GM19193 (cell line): ENCODE measurements around the gene ARL13A.

Experiments
- POLR2A ChIP-seq: IDR thresholded peaks from 4 replicates; pipeline ENCODE4 v1.6.1; 2011; ENCODE audit not compliant: insufficient read depth, insufficient read length; ENCODE audit errors: extremely low read depth

Gene ARL13A

DNA sequence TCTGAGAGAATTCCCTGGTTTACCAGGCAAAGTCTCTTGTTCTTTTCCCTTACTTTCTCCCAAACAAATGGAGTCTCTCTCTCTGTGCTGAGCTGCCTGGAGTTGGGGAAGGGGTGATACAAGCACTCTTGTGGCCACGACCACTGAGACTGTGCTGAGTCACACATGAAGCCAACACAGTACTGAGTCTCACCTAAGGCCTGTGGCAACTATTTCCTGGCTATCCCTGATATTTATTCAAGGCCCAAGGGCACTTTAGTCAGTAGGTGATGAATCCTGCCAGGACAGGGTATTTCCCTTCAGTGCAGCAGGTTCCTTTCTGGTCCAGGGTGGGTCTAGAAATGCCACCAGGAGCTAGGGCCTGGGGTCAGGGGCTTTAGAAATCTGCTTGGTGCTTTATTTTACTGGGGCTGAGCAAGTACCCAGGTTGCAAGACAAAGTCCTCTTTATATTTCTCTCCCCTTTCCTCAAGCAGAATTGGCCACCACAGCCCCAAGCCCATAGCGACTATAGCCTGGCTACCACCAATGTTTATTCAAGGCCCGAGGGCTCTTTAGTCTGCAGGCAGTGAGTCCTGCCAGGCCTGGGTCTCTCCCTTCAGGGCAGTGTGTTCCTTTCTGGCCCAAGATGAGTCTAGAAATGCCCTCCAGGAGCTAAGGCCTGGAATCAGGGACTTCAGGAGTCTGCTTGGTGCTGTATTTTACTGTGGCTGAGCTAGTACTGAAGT lies 10.5 kb downstream of the ARL13A start:
- TF ChIP-seq POLR2A: no peak

DNA sequence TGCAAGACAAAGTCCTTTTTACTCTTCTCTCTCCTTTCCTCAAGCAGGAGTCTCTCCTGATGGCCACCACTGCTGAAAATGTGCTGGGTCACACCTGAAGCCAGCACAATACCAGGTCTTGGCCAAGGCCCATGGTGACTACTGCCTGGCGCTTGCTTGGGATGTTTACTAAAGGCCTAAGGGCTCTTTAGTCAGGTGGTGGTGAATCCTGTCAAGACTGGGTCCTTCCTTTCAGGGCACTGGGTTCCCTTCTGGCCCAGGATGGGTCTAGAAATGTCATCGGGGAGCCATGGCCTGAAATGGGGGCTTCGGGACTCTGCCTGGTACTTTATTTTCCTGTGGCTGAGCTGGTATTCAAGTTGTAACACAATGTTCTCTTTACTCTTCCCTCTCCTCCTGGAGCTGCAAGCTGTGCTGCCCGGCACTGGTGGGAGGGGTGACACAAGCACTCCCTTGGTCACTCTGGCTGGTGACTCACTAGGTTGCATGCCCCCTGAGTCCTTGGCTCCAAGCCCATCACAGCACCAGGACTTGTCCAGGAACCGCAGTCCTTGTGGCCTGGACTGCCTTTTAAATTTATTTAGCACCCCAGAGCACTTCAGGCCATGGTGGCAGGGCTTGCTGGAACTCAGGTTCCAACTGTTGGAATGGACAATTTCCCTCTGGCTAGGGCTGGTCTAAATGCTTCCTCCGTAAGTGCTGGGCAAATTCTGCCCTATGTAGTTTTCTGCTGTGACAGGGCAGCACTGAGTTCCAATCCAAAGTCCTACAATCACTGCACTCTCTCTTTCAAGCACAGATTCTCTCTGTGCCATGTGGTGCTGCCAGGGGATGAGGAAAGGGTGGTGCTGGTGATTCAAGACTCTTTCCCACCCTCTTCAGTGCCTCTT lies 11.3 kb downstream of the ARL13A start:
- no peak for TF ChIP-seq POLR2A

DNA sequence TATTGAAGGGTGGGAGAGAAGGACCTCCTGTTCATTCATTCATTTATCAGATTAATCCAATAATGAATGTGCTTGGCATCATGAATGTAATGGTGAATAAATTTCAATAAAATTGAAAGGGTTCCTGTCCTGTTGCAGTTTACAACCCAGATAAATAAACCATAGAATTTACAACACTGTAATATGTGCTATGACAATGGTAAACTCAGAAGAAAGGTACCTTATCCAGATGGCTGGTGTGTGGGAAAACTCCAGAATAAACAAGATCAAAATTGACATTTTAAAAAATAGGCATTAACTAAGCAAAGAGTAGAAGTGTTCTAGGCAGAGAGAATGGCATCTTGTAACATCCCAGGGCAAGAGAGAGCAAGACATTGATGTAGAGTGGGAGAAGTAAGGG lies 15.3 kb downstream of the ARL13A start:
- TF ChIP-seq POLR2A: no peak

DNA sequence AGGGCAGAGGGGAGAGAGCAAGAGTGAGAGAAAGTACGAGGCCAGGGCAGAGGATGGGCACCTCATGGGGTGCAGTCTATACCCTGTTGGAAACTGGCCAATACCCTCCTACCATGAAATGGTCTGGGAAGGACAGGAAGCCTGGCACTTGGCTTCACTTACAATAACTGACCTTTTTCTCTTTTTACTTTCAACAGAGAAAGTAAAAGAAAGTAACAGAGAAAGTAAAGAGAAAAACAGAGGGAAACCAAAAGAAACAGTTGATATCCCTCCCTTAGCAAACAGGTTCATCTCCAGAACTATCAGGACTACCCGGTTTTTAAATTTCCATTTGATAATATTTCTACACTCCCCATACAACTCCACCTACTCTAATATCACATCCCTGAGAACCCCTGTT lies 20.6 kb downstream of the ARL13A start:
- TF ChIP-seq POLR2A: no peak

DNA sequence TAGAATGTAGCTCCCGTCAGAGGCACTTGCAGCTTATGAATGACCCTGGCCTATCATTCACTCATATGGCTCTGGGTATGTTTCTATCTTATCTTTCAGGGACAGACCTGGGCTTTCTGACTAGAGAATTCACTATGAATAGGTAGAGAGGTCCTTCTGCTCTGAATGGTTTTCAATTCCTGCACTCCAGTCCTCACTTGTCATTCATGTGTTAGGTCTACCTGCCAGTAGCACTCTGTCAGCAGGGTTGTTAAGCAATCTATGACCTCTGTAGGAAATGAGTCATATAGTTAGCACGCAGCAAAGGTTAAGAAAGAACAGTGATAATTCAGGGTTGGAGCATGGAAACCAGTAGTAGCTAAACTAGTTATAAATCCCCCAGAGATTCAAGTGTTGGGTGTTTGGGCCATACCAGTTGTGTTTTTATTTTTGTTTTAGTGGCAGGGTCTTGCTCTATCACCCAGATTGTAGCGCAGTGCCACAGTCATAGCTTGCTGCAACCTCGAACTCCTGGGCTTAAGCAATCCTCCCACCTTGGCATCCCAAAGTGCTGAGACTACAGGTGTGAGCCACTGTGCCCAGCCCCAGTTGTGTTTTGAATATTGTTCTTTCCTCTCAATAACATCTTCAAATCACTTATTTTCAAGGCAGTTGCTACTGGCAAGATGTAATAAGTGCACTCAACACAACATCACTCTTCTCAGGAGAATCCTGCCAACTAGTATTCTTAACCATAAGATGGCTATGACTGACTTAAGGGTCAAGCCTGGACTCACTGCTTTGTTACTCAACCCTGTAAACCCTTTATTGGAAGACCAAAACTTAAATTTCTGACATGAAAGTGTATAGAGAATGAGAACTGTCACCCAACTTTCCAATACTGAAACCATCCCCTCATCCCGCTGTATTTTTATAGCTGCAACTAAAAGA lies 25.1 kb downstream of the ARL13A start:
- TF ChIP-seq POLR2A: no peak

DNA sequence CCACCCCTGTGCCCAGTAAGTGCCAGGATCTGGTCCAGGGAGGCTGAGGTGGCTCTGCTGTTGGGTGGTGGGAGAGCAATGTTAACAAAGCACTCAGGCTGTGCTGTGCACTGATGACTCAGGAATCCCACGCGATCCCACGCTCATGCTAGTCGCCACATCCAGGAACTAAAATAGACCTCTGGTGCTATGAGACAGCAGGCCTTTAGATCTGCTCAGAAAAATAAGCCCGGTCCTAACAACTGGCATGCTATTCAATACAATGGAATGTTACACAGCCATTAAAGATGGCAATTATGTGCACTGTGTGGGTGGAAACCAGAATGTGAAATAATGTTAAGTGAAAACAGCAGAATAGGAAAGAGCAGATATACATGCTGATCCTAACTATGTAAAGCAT lies 26.0 kb downstream of the ARL13A start:
- TF ChIP-seq POLR2A: no peak

DNA sequence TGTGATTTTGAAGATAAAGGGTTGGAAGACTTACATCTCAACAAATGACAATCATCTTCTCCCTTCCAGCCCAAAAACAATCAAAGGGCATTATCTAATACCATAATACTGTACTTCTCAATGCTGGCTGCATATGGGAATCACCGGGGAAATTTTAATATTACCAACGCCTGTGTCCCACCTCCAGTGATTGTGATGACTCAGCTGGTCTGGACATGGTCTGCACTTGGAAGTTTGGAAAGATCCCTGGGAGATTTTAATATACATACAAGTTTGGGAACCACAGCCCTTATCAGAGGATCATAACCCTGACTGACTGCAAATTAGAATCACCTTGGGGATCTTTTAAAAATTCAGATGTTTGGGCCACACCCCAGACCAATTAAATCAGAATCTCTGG lies 29.9 kb downstream of the ARL13A start:
- no peak for TF ChIP-seq POLR2A

DNA sequence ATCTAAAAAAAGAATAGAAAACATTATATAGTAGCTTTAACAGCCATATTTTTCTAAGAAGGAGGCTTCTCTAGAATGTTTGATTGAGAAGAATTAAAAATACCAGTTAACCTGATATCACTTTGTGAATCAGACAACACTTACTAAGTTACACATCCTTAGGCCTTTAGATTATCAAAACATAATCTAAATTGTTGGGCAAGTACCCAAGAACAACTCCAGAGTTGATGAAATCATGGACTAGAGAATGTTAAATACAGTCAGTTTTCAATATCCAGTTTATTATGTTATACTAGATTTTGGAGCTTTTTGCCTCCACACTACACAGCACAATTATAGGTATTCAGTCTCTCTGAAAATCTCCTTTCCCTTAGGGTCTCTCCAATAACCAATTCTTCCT lies 39.6 kb downstream of the ARL13A start:
- TF ChIP-seq POLR2A: no peak

DNA sequence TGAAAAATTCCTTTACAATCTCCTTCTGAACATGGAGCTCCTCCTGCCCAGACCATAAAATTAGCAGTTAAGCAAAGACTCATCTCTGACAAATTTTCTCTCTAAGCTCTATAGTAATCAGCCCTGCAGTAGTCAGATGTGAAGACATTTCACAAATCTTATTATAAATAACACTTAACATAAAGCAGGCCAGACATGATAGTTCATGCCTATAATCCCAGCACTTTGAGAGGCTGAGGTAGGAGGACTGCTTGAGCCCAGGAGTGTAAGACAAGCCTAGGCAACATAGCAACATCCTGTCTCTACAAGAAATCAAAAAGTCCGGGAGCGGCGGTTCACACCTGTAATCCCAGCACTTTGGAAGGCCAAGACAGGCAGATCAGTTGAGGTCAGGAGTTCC lies 52.5 kb downstream of the ARL13A start:
- TF ChIP-seq POLR2A: no peak

DNA sequence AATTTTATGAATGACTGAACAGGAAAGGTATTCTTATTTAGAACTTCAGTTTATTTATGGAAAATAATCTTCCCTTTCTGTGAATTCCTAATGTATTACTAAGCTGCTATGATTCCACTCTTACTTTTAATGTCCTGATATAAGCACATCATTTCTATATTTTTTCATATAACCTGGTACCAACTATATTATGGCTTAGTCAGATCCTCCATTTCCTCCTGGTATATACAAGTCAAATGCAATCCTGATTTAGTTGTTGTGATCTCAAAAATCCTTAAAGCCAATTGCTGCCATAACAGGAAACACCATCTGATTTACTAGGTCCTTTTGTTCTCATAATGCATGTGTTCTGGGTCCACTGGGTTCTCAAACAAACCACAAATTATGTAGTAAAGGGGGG lies 55.6 kb downstream of the ARL13A start:
- TF ChIP-seq POLR2A: no peak

DNA sequence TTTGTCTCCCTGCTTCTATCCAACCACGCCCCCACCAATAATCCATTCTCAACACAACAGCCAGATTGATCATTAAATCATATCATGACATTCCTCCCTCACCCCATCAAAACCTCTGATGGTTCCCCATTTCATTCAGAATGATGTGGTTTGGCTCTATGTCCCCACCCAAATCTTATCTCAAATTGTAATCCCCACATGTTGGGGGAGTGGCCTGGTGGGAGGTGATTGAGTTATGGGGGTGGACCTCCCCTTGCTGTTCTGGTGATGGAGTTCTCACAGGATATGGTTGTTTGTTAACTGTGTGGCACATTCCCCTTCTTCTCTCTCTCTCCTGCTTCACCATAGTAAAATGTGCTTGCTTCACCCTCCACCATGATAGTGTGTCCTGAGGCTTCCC lies 59.1 kb downstream of the ARL13A start:
- no peak for TF ChIP-seq POLR2A

DNA sequence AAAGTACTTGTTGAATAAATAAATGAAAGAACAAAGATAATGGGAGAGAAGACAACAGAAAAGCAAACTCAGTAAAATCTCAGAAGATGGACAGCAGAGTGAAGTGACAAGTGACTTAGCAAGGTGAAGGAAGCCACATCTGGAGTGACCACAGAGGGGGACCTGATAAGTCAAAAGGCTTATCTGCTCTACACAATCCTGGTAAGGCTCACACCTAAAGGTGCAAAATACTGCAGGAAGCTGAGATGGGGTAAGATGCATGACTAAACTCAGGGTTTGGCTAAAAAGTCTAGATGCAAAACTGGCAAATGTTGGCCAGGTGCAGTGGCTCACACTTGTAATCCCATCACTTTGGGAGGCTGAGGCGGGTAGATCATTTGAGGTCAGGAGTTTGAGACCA lies 60.2 kb downstream of the ARL13A start:
- no peak for TF ChIP-seq POLR2A

DNA sequence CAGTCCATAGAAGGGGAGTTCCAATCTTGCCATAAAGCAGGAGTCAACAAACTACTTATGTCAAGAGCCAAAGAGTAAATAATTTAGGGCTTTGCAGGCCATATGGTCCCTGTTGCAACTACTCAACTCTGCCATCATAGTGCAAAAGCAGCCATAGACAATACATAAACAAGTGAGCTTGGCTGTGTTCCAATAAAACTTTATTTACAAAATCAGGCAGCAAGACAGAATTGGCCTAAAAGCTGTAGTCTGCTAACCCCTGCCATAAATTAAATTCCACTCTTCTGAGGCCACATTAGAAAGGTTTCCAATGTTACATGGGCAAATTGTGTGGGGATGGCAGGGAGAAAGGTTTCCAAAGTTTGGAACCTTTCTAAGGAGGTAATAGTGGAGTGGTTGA lies 67.7 kb downstream of the ARL13A start:
- no peak for TF ChIP-seq POLR2A

DNA sequence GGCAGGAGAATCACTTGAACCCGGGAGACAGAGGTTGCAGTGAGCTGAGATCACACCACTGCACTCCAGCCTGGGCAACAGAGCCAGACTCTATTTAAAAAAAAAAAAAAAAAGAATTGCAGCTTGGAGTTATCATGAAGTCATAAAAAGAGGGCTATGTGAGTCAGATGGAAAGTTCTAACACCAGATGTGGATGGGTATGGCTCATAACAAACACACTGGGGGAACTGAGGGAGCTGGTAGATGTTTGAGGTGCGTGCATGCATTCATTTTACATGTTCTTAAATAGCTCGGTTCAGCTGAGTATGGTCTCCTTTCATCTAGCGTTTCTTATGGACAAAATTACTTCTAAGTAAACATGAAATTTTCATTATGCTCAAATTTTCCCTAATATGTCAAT lies 70.7 kb downstream of the ARL13A start:
- no peak for TF ChIP-seq POLR2A
